ENCODE data around the gene HUNK.

GRCh38 chr21:31932470-31932764 lies 59.6 kb downstream of the HUNK start:
- TF ChIP-seq CTCF (IDR thresholded peaks at IDR 0.05) (no peak), MAX (CRISPR knock-in tag; IDR thresholded peaks at IDR 0.05) (no peak), ATF3 (CRISPR knock-in tag; conservative IDR thresholded peaks at IDR 0.05) (no peak), GTF2I (CRISPR knock-in tag; conservative IDR thresholded peaks at IDR 0.05) (no peak), USF2 (CRISPR knock-in tag; IDR thresholded peaks at IDR 0.05) (no peak), TEAD4 (CRISPR knock-in tag; IDR thresholded peaks at IDR 0.05) (no peak), ATF2 (CRISPR knock-in tag; IDR thresholded peaks at IDR 0.05; ENCODE audit: borderline replicate concordance, low read depth) (no peak), JAZF1 (CRISPR knock-in tag; IDR thresholded peaks at IDR 0.05) (no peak), JUN (CRISPR knock-in tag; IDR thresholded peaks at IDR 0.05) (no peak), RELA (CRISPR knock-in tag; IDR thresholded peaks at IDR 0.05; ENCODE audit: borderline replicate concordance) (no peak)
